GM12872 (cell line): ENCODE results near the gene DALRD3.

Experiments
- CTCF ChIP-seq: IDR thresholded peaks from 3 replicates; pipeline ENCODE4 v1.5.1; 2011; ENCODE audit warnings: low read depth, mild to moderate bottlenecking, low read length, moderate library complexity; ENCODE audit not compliant: insufficient read depth

Gene DALRD3

GRCh38 chr3:48966367-48966766, 52.0 kb downstream of the DALRD3 start:
- TF ChIP-seq CTCF, result no peak
